Measurements from ENCODE around the gene PIP4K2C.
A peak's percentile ranks its signal among the peaks of the same experiment; 100 is the strongest.

The PIP4K2C gene

GRCh38 chr12:57583008-57583831 is 7.8 kb upstream of the PIP4K2C start:
- peak; percentile 59 to 75 for DNase-seq (ENCODE audit: low read depth in 1 of 2, low spot score in 1 of 2)
- H3K27ac ChIP-seq (replicated peaks), result no peak overlapping the region
- peaks cover 6% of the 10 kb centered on the region for H3K27me3 ChIP-seq (ENCODE audit: insufficient read depth, poor library complexity, severe bottlenecking)
- no peak overlapping the region for H3K4me3 ChIP-seq (replicated peaks; ENCODE audit: insufficient read depth, low read length)
- TF ChIP-seq CTCF (IDR thresholded peaks at IDR 0.05; ENCODE audit: insufficient read depth, low read length) (peak; percentile 90), GABPA (IDR thresholded peaks at IDR 0.05; ENCODE audit: low read depth) (no peak)

DNA sequence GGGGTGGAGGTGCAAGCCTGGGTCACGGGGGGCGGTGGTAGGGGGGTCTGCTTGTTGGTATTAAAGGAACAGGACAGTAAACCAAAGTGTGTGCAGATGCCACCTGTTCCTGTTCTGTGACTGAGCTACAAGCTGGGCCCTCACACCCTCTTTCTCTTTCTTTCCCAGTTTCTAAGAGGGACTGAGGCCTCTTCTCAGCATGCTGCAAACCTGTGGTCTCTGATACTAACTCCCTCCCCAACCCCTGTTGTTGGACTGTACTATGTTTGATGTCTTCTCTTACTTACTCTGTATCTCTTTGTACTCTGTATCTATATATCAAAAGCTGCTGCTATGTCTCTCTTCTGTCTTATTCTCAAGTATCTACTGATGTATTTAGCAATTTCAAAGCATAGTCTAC is 6.9 kb upstream of the PIP4K2C start:
- peaks cover 6% of the 10 kb centered on the region for H3K27me3 ChIP-seq (ENCODE audit: insufficient read depth, poor library complexity, severe bottlenecking)
- DNase-seq (ENCODE audit: low read depth in 1 of 2, low spot score in 1 of 2), result no peak
- no peak overlapping the region for H3K27ac ChIP-seq (replicated peaks)
- no peak overlapping the region for H3K4me3 ChIP-seq (replicated peaks; ENCODE audit: insufficient read depth, low read length)
- no peak for TF ChIP-seq GABPA (IDR thresholded peaks at IDR 0.05; ENCODE audit: low read depth)
- no peak for TF ChIP-seq POLR2AphosphoS5 (IDR thresholded peaks at IDR 0.05; ENCODE audit: low read depth)
- no peak for TF ChIP-seq CTCF (IDR thresholded peaks at IDR 0.05; ENCODE audit: insufficient read depth, low read length)
- TF ChIP-seq, protein P1, sequence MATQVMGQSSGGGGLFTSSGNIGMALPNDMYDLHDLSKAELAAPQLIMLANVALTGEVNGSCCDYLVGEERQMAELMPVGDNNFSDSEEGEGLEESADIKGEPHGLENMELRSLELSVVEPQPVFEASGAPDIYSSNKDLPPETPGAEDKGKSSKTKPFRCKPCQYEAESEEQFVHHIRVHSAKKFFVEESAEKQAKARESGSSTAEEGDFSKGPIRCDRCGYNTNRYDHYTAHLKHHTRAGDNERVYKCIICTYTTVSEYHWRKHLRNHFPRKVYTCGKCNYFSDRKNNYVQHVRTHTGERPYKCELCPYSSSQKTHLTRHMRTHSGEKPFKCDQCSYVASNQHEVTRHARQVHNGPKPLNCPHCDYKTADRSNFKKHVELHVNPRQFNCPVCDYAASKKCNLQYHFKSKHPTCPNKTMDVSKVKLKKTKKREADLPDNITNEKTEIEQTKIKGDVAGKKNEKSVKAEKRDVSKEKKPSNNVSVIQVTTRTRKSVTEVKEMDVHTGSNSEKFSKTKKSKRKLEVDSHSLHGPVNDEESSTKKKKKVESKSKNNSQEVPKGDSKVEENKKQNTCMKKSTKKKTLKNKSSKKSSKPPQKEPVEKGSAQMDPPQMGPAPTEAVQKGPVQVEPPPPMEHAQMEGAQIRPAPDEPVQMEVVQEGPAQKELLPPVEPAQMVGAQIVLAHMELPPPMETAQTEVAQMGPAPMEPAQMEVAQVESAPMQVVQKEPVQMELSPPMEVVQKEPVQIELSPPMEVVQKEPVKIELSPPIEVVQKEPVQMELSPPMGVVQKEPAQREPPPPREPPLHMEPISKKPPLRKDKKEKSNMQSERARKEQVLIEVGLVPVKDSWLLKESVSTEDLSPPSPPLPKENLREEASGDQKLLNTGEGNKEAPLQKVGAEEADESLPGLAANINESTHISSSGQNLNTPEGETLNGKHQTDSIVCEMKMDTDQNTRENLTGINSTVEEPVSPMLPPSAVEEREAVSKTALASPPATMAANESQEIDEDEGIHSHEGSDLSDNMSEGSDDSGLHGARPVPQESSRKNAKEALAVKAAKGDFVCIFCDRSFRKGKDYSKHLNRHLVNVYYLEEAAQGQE (IDR thresholded peaks at IDR 0.05; ENCODE audit: insufficient replicate concordance, low read depth), result no peak
- TF ChIP-seq SPI1 (IDR thresholded peaks at IDR 0.05; ENCODE audit: borderline replicate concordance, low read depth), result no peak

- Histone ChIP-seq H3K27ac (replicated peaks) (no peak overlapping the region), H3K4me3 (replicated peaks; ENCODE audit: insufficient read depth, low read length) (no peak overlapping the region), H3K27me3 (ENCODE audit: insufficient read depth, poor library complexity, severe bottlenecking) (peaks cover 6% of the 10 kb centered on the region)
- TF ChIP-seq CTCF (IDR thresholded peaks at IDR 0.05; ENCODE audit: insufficient read depth, low read length) (no peak), SPI1 (IDR thresholded peaks at IDR 0.05; ENCODE audit: borderline replicate concordance, low read depth) (peak; percentile 89), POLR2AphosphoS5 (IDR thresholded peaks at IDR 0.05; ENCODE audit: low read depth) (no peak), GABPA (IDR thresholded peaks at IDR 0.05; ENCODE audit: low read depth) (no peak)
- TF ChIP-seq, protein P1 (IDR thresholded peaks at IDR 0.05; ENCODE audit: insufficient replicate concordance, low read depth), result no peak
- peak in 1 of 2 experiments; percentile 14 for DNase-seq (ENCODE audit: low read depth in 1 of 2, low spot score in 1 of 2)
Observed at GRCh38 chr12:57584690-57585089, 6.3 kb upstream of the PIP4K2C start.
